ENCODE measurements around the gene YY1.

YY1 gene

GRCh38 chr14:100221533-100222223, 17.3 kb upstream of the YY1 start:
- TF ChIP-seq ZNF8 (CRISPR knock-in tag; IDR thresholded peaks at IDR 0.05) (no peak), GLIS3 (CRISPR knock-in tag; IDR thresholded peaks at IDR 0.05) (no peak), ZFP30 (CRISPR knock-in tag; IDR thresholded peaks at IDR 0.05) (no peak), RARB (CRISPR knock-in tag; IDR thresholded peaks at IDR 0.05) (no peak), TCF4 (CRISPR knock-in tag; IDR thresholded peaks at IDR 0.05; ENCODE audit: borderline replicate concordance) (no peak), BACH2 (CRISPR knock-in tag; IDR thresholded peaks at IDR 0.05; ENCODE audit: borderline replicate concordance) (no peak)
- TF ChIP-seq, protein P1, sequence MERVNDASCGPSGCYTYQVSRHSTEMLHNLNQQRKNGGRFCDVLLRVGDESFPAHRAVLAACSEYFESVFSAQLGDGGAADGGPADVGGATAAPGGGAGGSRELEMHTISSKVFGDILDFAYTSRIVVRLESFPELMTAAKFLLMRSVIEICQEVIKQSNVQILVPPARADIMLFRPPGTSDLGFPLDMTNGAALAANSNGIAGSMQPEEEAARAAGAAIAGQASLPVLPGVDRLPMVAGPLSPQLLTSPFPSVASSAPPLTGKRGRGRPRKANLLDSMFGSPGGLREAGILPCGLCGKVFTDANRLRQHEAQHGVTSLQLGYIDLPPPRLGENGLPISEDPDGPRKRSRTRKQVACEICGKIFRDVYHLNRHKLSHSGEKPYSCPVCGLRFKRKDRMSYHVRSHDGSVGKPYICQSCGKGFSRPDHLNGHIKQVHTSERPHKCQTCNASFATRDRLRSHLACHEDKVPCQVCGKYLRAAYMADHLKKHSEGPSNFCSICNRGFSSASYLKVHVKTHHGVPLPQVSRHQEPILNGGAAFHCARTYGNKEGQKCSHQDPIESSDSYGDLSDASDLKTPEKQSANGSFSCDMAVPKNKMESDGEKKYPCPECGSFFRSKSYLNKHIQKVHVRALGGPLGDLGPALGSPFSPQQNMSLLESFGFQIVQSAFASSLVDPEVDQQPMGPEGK (CRISPR knock-in tag; IDR thresholded peaks at IDR 0.05; ENCODE audit: borderline replicate concordance): no peak
- ATAC-seq: no peak

- no peak for ATAC-seq
- no peak for TF ChIP-seq SNAI2 (CRISPR knock-in tag; IDR thresholded peaks at IDR 0.05)
- no peak for TF ChIP-seq RARB (CRISPR knock-in tag; IDR thresholded peaks at IDR 0.05)
- TF ChIP-seq TSHZ2 (CRISPR knock-in tag; IDR thresholded peaks at IDR 0.05): no peak
- no peak for TF ChIP-seq ZNF8 (CRISPR knock-in tag; IDR thresholded peaks at IDR 0.05)
- TF ChIP-seq, protein P2, sequence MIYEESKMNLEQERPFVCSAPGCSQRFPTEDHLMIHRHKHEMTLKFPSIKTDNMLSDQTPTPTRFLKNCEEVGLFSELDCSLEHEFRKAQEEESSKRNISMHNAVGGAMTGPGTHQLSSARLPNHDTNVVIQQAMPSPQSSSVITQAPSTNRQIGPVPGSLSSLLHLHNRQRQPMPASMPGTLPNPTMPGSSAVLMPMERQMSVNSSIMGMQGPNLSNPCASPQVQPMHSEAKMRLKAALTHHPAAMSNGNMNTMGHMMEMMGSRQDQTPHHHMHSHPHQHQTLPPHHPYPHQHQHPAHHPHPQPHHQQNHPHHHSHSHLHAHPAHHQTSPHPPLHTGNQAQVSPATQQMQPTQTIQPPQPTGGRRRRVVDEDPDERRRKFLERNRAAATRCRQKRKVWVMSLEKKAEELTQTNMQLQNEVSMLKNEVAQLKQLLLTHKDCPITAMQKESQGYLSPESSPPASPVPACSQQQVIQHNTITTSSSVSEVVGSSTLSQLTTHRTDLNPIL (CRISPR knock-in tag; IDR thresholded peaks at IDR 0.05; ENCODE audit: low read depth): no peak
- no peak for TF ChIP-seq TOX (CRISPR knock-in tag; IDR thresholded peaks at IDR 0.05; ENCODE audit: borderline replicate concordance)
- no peak for TF ChIP-seq ESRRG (CRISPR knock-in tag; IDR thresholded peaks at IDR 0.05)
- TF ChIP-seq, protein P1 (CRISPR knock-in tag; IDR thresholded peaks at IDR 0.05; ENCODE audit: borderline replicate concordance): no peak
- no peak for TF ChIP-seq ZFP3 (CRISPR knock-in tag; IDR thresholded peaks at IDR 0.05)
- TF ChIP-seq ZNF70 (CRISPR knock-in tag; IDR thresholded peaks at IDR 0.05): no peak
- no peak for TF ChIP-seq BACH2 (CRISPR knock-in tag; IDR thresholded peaks at IDR 0.05; ENCODE audit: borderline replicate concordance)
- no peak for TF ChIP-seq TCF4 (CRISPR knock-in tag; IDR thresholded peaks at IDR 0.05; ENCODE audit: borderline replicate concordance)
- no peak for TF ChIP-seq OSR1 (CRISPR knock-in tag; IDR thresholded peaks at IDR 0.05)
- TF ChIP-seq ZC3H10 (CRISPR knock-in tag; IDR thresholded peaks at IDR 0.05): no peak
- TF ChIP-seq ZFP30 (CRISPR knock-in tag; IDR thresholded peaks at IDR 0.05): no peak
- TF ChIP-seq PPARA (CRISPR knock-in tag; IDR thresholded peaks at IDR 0.05; ENCODE audit: borderline replicate concordance): no peak
- TF ChIP-seq ARNTL (CRISPR knock-in tag; IDR thresholded peaks at IDR 0.05; ENCODE audit: borderline replicate concordance, low read depth): no peak
- TF ChIP-seq, protein P3, sequence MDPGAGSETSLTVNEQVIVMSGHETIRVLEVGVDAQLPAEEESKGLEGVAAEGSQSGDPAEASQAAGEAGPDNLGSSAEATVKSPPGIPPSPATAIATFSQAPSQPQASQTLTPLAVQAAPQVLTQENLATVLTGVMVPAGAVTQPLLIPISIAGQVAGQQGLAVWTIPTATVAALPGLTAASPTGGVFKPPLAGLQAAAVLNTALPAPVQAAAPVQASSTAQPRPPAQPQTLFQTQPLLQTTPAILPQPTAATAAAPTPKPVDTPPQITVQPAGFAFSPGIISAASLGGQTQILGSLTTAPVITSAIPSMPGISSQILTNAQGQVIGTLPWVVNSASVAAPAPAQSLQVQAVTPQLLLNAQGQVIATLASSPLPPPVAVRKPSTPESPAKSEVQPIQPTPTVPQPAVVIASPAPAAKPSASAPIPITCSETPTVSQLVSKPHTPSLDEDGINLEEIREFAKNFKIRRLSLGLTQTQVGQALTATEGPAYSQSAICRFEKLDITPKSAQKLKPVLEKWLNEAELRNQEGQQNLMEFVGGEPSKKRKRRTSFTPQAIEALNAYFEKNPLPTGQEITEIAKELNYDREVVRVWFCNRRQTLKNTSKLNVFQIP (CRISPR knock-in tag; IDR thresholded peaks at IDR 0.05; ENCODE audit: borderline replicate concordance, low read depth): no peak
These were observed 16.5 kb upstream of the YY1 start for GRCh38 chr14:100222224-100223093.

All from SK-N-SH treated with all-trans-retinoic acid at 6 μM for 48 hours (cell line).